ENCODE data around the gene SGIP1. TPM values are rescaled to one million over a fixed set of nuclear protein-coding genes. Genes with fewer than 3 reads are reported as not detected.

The SGIP1 gene
- total RNA-seq, 1 donor from 2014 or later, result 4.2 TPM

- H3K4me3 Mint-ChIP-seq, result no peak overlapping the region
- H3K4me3 ChIP-seq, result no peak overlapping the region
- H3K27ac ChIP-seq, result no peak overlapping the region
- no peaks in the 10 kb centered on the region for H3K9me3 ChIP-seq (ENCODE audit: low read depth)
- H3K27me3 ChIP-seq, result no peaks in the 10 kb centered on the region
- no peaks in the 10 kb centered on the region for H3K36me3 Mint-ChIP-seq
- no peaks in the 10 kb centered on the region for H3F3A ChIP-seq (ENCODE audit: low read depth)
- H3K4me1 ChIP-seq, result no peaks in the 10 kb centered on the region
- H3K4me1 Mint-ChIP-seq, result no peaks in the 10 kb centered on the region
- H2AFZ ChIP-seq (replicated peaks), result no peak overlapping the region
- no peaks in the 10 kb centered on the region for H3K9me3 Mint-ChIP-seq
- DNase-seq (ENCODE audit: low spot score), result no peak
- no peaks in the 10 kb centered on the region for H3K79me2 ChIP-seq (ENCODE audit: low read depth)
- TF ChIP-seq CTCF (IDR thresholded peaks at IDR 0.05), result no peak
- no peak for TF ChIP-seq EZH2phosphoT487 (IDR thresholded peaks at IDR 0.05)
- no peak for TF ChIP-seq EZH2 (IDR thresholded peaks at IDR 0.05)
- peaks cover 4% of the 10 kb centered on the region for H3K27me3 Mint-ChIP-seq (ENCODE audit: insufficient read depth, low read depth)
- no peaks in the 10 kb centered on the region for H3K36me3 ChIP-seq
- no peak overlapping the region for H3K9ac ChIP-seq
- no peak overlapping the region for H3K27ac Mint-ChIP-seq
- H4K20me1 ChIP-seq (ENCODE audit: low read depth), result no peaks in the 10 kb centered on the region
- no peak overlapping the region for H3K4me2 ChIP-seq
Observed at GRCh38 chr1:66559517-66559916, 25.6 kb downstream of the SGIP1 start.

- H3K36me3 ChIP-seq, result no peaks in the 10 kb centered on the region
- Mint-ChIP-seq H3K4me3 (no peak overlapping the region), H3K27ac (no peak overlapping the region), H3K4me1 (no peaks in the 10 kb centered on the region), H3K9me3 (no peaks in the 10 kb centered on the region), H3K36me3 (no peaks in the 10 kb centered on the region), H3K27me3 (ENCODE audit: insufficient read depth, low read depth) (peaks cover 4% of the 10 kb centered on the region)
- H3K79me2 ChIP-seq (ENCODE audit: low read depth), result no peaks in the 10 kb centered on the region
- H3K4me3 ChIP-seq, result no peak overlapping the region
- no peak overlapping the region for H3K9ac ChIP-seq
- TF ChIP-seq EZH2phosphoT487 (IDR thresholded peaks at IDR 0.05) (no peak), CTCF (IDR thresholded peaks at IDR 0.05) (no peak)
- H3F3A ChIP-seq (ENCODE audit: low read depth), result no peaks in the 10 kb centered on the region
- no peak overlapping the region for H3K4me2 ChIP-seq
- H4K20me1 ChIP-seq (ENCODE audit: low read depth), result no peaks in the 10 kb centered on the region
- no peak overlapping the region for H3K27ac ChIP-seq
- no peak overlapping the region for H2AFZ ChIP-seq (replicated peaks)
- DNase-seq (ENCODE audit: low spot score), result no peak
- H3K4me1 ChIP-seq, result no peaks in the 10 kb centered on the region
- H3K27me3 ChIP-seq, result no peaks in the 10 kb centered on the region
- no peaks in the 10 kb centered on the region for H3K9me3 ChIP-seq (ENCODE audit: low read depth)
Observed at GRCh38 chr1:66562561-66562960, 28.6 kb downstream of the SGIP1 start.

GRCh38 chr1:66563094-66563800 is 29.3 kb downstream of the SGIP1 start:
- peaks cover 4% of the 10 kb centered on the region for H3K27me3 Mint-ChIP-seq (ENCODE audit: insufficient read depth, low read depth)
- Histone ChIP-seq H3K4me3 (no peak overlapping the region), H3K4me1 (no peaks in the 10 kb centered on the region), H3K9me3 (ENCODE audit: low read depth) (no peaks in the 10 kb centered on the region), H3K79me2 (ENCODE audit: low read depth) (no peaks in the 10 kb centered on the region), H2AFZ (replicated peaks) (no peak overlapping the region), H3K27me3 (no peaks in the 10 kb centered on the region), H3K27ac (no peak overlapping the region), H3F3A (ENCODE audit: low read depth) (no peaks in the 10 kb centered on the region), H4K20me1 (ENCODE audit: low read depth) (no peaks in the 10 kb centered on the region), H3K36me3 (no peaks in the 10 kb centered on the region), H3K9ac (no peak overlapping the region), H3K4me2 (no peak overlapping the region)
- TF ChIP-seq CTCF (IDR thresholded peaks at IDR 0.05), result no peak
- TF ChIP-seq EZH2phosphoT487 (IDR thresholded peaks at IDR 0.05), result no peak
- TF ChIP-seq EZH2 (IDR thresholded peaks at IDR 0.05), result no peak
- H3K4me1 Mint-ChIP-seq, result no peaks in the 10 kb centered on the region
- H3K9me3 Mint-ChIP-seq, result peaks cover 5% of the 10 kb centered on the region
- no peaks in the 10 kb centered on the region for H3K36me3 Mint-ChIP-seq
- H3K4me3 Mint-ChIP-seq, result no peak overlapping the region
- DNase-seq (ENCODE audit: low spot score), result no peak
- H3K27ac Mint-ChIP-seq, result no peak overlapping the region

Measured in neural progenitor cell (in vitro differentiated cells).